Subcutaneous adipose tissue (tissue), 4 donors: Measurements from ENCODE around the gene GLI3. TPM values are rescaled to one million over a fixed set of nuclear protein-coding genes. Genes with fewer than 3 reads are reported as not detected.

Experiments
- total RNA-seq, 4 donors: library from RNA; depleted of rRNA; stranded (reverse); fragments of >200 nt; gene quantifications; one replicate each; pipeline ENCODE4 v1.1.0, GENCODE V29; 2016
- TF ChIP-seq, protein P1 (sequence below): fragments of 450-650 bp; IDR thresholded peaks from one replicate; pipeline ENCODE4 v1.5.1; 2016; ENCODE audit warnings: low read depth, mild to moderate bottlenecking, control low read depth, antibody characterized with exemption, moderate library complexity

GLI3 gene
- total RNA-seq, 4 donors from 2014 or later, result 11.6 to 16.8 (median 16.3) TPM

DNA sequence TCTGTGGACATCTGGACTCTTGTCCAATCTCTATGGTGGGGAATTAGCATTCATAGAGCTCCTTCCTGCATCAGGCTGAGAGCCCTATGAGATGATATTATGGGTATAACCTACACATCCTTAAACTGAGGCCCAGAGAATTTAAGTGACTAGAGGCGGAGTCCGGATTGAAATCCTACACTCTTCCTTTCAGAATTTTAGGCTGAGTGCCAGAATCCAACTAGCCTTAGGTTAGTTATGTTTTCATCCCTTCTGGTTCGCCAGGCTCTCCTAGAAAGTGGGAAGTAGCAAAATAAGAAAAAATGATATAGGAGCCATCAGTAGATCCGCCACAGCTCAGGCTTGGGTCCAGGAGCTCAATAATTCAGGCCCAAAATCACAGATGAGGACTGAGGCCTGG, 212.5 kb downstream of the GLI3 start:
- TF ChIP-seq, protein P1, sequence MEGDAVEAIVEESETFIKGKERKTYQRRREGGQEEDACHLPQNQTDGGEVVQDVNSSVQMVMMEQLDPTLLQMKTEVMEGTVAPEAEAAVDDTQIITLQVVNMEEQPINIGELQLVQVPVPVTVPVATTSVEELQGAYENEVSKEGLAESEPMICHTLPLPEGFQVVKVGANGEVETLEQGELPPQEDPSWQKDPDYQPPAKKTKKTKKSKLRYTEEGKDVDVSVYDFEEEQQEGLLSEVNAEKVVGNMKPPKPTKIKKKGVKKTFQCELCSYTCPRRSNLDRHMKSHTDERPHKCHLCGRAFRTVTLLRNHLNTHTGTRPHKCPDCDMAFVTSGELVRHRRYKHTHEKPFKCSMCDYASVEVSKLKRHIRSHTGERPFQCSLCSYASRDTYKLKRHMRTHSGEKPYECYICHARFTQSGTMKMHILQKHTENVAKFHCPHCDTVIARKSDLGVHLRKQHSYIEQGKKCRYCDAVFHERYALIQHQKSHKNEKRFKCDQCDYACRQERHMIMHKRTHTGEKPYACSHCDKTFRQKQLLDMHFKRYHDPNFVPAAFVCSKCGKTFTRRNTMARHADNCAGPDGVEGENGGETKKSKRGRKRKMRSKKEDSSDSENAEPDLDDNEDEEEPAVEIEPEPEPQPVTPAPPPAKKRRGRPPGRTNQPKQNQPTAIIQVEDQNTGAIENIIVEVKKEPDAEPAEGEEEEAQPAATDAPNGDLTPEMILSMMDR, result no peak

DNA sequence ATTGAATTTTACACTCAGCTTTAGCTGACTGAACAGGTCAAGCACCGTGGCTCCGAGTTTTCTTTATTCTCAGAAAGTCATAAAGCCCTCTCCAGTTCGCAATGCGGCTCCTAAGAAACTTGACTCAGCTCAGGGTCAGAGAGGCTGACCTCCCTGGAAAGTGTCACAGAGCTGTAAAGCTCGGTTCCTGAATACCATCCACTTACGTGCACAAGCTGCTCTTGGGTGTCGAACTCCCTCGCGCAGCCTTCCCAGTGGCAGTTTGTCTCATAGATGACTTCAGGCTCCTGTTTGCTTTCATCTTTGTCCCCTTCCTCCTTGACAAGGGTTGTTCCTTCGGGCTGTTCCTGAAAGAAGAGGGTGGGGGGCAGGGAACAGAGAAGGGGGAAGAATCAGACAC, 213.7 kb downstream of the GLI3 start:
- TF ChIP-seq, protein P1, result no peak

DNA sequence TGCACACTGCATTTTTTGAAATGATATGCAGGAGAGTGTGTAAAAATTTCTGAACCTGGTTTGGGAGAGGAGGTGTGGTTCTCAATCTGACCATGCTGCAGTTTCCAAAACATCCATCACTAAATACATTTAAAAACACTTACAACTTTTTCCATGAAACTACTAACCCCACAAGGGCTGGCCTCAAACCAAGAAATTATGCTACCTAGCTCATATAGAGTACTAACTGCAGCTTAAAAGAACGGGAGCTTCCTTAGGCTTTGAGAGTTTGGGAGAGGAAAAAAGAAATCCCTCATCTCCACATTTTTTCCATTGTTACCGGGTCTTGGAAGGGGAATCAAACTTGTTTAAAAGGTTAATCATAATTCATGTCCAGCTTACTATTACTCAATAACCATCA, 214.2 kb downstream of the GLI3 start:
- TF ChIP-seq, protein P1, result no peak

DNA sequence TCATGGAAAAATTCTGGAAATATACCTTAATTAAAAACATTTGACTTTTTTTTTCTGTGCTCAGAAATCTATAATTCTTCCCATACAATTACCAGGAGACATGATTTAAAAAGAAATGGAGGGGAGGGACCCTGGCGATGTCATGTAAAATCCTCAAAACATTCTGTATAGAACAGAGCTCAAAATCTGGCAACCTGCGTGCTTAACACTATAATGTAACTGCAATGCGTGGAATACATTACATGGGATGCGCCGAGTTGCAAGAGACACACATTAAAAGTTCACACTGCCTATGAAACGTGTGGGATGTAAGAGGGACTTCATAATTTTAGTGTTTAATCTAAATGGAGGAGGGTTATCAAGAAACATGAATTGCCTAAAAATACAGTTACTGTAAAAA, 215.0 kb downstream of the GLI3 start:
- TF ChIP-seq, protein P1, result no peak

DNA sequence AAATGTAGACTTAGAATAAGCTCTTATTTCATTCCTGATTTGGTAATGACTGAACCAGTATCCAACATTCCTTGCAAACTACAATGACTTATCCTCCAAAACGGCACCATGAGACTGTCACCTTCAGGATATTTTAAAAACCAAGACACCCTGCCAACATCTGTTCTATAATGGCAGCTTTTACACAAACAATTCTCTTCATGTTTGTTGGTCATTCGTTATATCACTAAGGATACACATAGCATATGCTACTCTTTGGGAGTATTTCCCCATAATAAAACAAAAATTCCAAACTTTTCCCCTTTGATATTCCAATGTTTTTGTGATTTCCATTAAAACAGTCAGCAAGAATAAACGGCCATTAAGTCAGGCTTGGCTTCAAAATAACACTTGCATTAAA, 215.4 kb downstream of the GLI3 start:
- TF ChIP-seq, protein P1, result no peak

DNA sequence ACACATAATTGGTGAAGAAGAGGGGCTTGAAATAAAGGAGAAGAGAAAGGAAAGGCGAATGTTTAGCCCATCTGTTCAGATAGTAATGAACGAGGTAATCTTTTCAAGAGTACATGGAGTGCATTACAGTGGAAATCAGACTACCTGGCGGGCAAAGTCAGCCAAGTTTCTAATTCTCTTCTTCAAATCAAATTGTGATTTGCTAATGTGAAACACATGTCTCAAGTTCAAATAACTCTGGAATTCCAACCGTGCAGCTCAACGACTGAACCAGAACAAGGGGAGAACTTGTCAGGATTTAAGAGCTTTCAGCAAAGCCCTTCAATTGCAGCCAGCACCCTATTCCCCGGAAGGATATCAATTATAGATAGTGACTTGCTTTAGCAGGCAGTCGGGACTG, 216.9 kb downstream of the GLI3 start:
- TF ChIP-seq, protein P1, result no peak

DNA sequence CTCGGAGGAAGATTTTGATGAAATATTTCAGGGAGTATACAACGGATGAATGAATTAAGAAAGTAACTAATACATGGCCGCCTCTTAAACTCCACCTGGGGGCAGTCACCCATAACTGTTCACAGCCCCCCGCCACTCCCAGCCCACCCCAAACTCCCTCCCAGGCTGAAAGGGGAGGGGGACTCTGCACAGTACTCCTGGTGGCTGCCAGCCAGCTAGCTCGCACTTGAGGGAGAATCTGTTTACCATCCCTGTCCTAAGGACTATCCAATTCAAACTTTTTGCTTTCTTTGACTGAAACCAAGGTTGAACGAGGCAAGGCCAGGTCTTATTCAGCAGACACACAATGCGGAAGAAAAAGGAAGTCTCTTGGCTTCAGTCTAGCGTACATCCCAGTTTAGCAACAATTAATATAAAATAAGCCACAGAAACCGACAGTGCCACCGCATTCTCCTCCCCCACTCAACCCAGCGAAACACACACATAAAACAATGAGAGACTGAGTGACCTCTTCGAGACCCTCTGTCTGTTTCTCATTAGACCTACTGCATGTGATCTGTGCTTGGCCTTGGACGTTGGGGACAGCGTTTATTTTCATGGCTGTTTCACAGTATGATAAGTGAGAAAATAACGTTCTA, 219.5 kb downstream of the GLI3 start:
- TF ChIP-seq, protein P1, result no peak
